T-helper 1 cell treated with Interleukin-12 subunit alpha and Interleukin-12 subunit beta and Interleukin-4 antibody, amounts not matched to agents 30 μg/mL and 1 μg/mL, for 36 hours (primary cell): Measurements from ENCODE around the gene SIRT7.
A peak's percentile ranks its signal among the peaks of the same experiment; 100 is the strongest.
"Not testable (repeated sequence)": the region's sequence is repeated elsewhere in the genome, so short reads cannot be mapped to it uniquely, and the experiment has no call there.

ENCODE experiments used
- H3K27ac Mint-ChIP-seq: one replicate; pipeline ENCODE4 v1.8.0; 2021; ENCODE audit warnings: mild to moderate bottlenecking, mixed read lengths
- H3K27me3 Mint-ChIP-seq: one replicate; pipeline ENCODE4 v1.8.0; 2021; ENCODE audit warnings: low read depth, mixed read lengths
- H3K36me3 Mint-ChIP-seq: one replicate; pipeline ENCODE4 v1.8.0; 2021; ENCODE audit warnings: low read depth, mixed read lengths
- H3K4me1 Mint-ChIP-seq: one replicate; pipeline ENCODE4 v1.8.0; 2021; ENCODE audit warnings: low read depth, mixed read lengths
- H3K4me3 Mint-ChIP-seq: one replicate; pipeline ENCODE4 v1.8.0; 2021; ENCODE audit warnings: mild to moderate bottlenecking, moderate library complexity, mixed read lengths
- H3K9me3 Mint-ChIP-seq: one replicate; pipeline ENCODE4 v1.8.0; 2021; ENCODE audit warnings: mixed read lengths

The SIRT7 gene

DNA sequence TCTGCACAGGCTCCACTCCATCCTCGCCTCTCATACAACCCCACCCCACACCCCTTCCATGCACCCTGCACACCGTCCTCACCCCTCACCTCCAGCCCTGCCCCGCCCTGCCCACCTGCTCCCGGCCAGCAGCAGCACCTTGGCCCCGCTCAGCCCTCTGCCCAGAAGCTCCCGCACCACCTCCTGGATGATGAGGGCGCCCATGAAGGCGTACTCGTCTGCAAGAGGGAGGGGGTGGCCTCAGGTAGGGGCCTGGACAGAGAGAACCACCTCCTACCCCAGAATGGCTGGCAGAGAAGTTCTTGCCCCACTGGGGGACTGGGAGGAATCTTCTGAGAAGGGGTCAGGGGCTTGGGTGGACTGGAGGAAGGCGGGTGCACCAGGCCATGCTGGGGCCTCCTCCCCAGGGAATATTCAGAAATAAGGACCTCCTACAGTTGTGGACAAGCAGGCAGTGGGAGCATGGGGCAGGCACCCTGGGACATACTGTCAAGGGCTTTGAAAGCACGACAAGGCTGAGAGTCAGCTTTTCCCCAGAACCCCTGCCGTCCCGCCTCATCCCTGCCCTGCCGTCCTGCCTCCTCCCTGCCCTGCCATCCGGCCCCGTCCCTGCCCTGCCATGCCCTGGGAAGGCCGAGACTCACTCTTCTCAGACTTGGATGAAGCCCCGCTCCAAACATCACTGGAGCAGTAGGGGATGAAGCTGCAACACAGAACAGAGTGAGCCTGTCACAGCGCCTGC is 39.9 kb upstream of the SIRT7 start:
- H3K27ac Mint-ChIP-seq = no peak overlapping the region
- peaks cover 29% of the 10 kb centered on the region for H3K27me3 Mint-ChIP-seq
- H3K4me3 Mint-ChIP-seq = peak overlapping the region; percentile 22
- H3K9me3 Mint-ChIP-seq = no peaks in the 10 kb centered on the region
- H3K4me1 Mint-ChIP-seq = no peaks in the 10 kb centered on the region
- H3K36me3 Mint-ChIP-seq = no peaks in the 10 kb centered on the region

- H3K4me1 Mint-ChIP-seq = no peaks in the 10 kb centered on the region
- no peaks in the 10 kb centered on the region for H3K36me3 Mint-ChIP-seq
- H3K27me3 Mint-ChIP-seq = peaks cover 21% of the 10 kb centered on the region
- no peak overlapping the region for H3K27ac Mint-ChIP-seq
- H3K9me3 Mint-ChIP-seq = no peaks in the 10 kb centered on the region
- H3K4me3 Mint-ChIP-seq = no peak overlapping the region
Observed at GRCh38 chr17:81956607-81957589, 38.9 kb upstream of the SIRT7 start.

GRCh38 chr17:81955756-81956544 is 38.0 kb upstream of the SIRT7 start:
- peaks cover 24% of the 10 kb centered on the region for H3K27me3 Mint-ChIP-seq
- H3K9me3 Mint-ChIP-seq = no peaks in the 10 kb centered on the region
- no peak overlapping the region for H3K27ac Mint-ChIP-seq
- H3K36me3 Mint-ChIP-seq = no peaks in the 10 kb centered on the region
- H3K4me3 Mint-ChIP-seq = no peak overlapping the region
- H3K4me1 Mint-ChIP-seq = no peaks in the 10 kb centered on the region

GRCh38 chr17:81955058-81955681 is 37.2 kb upstream of the SIRT7 start:
- Mint-ChIP-seq H3K27ac (no peak overlapping the region), H3K9me3 (no peaks in the 10 kb centered on the region), H3K27me3 (peaks cover 28% of the 10 kb centered on the region), H3K4me3 (no peak overlapping the region), H3K36me3 (no peaks in the 10 kb centered on the region), H3K4me1 (no peaks in the 10 kb centered on the region)

DNA sequence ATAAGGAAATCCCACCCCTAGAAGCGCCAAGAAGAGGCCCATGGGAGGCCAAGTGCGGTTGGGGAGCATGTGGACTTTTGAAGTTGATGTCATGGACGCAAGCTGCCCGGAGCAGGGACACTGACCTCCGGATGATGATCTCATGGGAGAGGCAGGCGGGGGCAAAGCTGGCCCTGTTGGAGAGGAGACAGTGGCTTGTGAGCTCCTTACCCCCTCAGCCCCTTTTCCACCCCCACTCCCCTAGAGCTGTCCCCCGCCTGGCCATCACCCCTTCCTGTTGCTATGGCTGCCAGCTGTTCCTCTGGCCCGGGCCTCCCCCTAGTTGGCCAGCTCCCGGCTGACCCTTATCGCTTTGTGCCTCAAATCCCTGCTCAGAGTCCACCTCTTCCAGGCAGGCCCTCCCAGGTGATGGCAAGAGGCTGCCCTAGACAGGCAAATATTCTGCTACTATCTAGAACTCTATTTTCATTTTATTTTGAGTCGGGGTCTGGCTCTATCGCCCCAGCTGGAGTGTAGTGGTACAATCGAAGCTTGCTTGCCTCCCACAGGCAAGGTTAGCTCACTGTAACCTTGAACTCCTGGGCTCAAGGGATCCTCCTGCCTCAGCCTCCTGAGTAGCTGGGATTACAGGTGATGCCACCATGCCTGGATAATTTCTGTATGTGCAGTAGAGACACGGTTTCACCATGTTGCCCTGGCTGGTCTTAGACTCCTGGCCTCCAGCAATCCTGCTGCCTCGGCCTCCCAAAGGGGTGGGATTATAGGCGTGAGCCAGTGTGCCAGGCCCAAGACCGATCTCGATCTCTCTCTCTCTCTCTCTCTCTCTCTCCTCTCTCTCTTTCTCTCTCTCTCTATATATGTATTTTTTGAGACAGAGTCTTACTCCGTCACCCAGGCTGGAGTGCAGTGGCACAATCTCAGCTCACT is 36.4 kb upstream of the SIRT7 start:
- H3K4me3 Mint-ChIP-seq = no peak overlapping the region
- no peaks in the 10 kb centered on the region for H3K4me1 Mint-ChIP-seq
- H3K27me3 Mint-ChIP-seq = peaks cover 28% of the 10 kb centered on the region
- H3K36me3 Mint-ChIP-seq = no peaks in the 10 kb centered on the region
- H3K9me3 Mint-ChIP-seq = no peaks in the 10 kb centered on the region
- no peak overlapping the region for H3K27ac Mint-ChIP-seq

DNA sequence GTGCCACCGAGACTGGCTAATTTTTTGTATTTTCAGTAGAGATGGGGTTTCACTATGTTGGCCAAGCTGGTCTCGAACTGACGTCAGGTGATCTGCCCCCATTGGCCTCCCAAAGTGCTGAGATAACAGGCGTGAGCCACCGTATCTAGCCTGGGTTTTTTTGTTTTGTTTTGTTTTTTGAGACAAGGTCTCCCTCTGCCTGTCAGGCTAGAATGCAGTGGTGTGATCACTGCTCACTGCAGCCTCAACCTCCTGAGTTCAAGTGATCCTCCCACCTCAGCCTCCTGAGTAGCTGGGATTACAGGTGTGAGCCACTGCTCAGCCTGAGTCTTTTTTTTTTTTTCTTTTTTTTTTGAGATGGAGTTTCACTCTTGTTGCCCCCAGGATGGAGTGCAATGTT is 35.5 kb upstream of the SIRT7 start:
- H3K4me3 Mint-ChIP-seq, H3K4me1 Mint-ChIP-seq, H3K36me3 Mint-ChIP-seq, H3K27ac Mint-ChIP-seq, H3K9me3 Mint-ChIP-seq: not testable (repeated sequence)
- peaks cover 20% of the 10 kb centered on the region for H3K27me3 Mint-ChIP-seq

GRCh38 chr17:81952792-81953228 is 34.8 kb upstream of the SIRT7 start:
- Mint-ChIP-seq H3K36me3 (no peaks in the 10 kb centered on the region), H3K9me3 (no peaks in the 10 kb centered on the region), H3K27me3 (peaks cover 14% of the 10 kb centered on the region), H3K27ac (no peak overlapping the region), H3K4me3 (no peak overlapping the region), H3K4me1 (no peaks in the 10 kb centered on the region)

DNA sequence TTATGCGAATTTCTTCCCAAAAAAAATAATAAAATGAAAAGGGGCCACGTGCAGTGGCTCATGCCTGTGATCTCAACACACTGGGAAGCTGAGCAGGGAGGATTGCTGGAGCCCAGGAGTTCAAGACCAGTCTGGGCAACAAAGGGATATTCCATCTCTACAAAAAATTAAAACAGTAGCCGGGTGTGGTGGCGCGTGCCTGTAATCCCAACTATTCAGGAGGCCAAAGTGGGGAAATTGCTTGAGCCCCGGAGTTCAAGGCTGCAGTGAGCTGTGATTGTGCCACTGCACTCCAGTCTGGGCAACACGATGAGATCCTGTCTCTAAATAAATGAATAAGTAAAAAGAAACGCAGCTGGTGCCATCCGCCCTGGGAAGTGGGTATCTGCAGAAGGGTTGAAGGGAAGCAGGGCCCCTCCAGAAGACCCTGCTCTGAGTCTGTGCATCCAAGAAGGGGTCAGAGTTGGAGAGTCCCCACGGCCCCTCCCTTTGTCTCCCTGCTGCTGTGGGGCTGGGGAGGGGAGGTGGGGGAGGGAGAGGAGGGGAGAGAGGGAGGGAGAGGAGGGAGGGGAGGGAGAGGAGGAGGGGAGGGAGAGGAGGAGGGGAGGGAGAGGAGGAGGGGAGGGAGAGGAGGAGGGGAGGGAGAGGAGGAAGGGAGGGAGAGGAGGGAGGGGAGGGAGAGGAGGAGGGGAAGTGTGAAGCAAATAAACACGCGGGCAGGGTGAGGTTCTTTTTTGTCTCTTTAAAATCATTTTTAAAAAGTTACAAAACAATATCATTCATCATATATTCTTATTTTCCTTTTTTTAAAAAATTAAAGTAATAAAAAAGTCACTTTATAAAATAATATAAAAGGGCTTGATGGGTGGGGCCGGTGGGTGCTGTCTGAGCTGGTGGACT is 34.1 kb upstream of the SIRT7 start:
- H3K27me3 Mint-ChIP-seq = peaks cover 7% of the 10 kb centered on the region
- no peaks in the 10 kb centered on the region for H3K9me3 Mint-ChIP-seq
- H3K4me1 Mint-ChIP-seq = no peaks in the 10 kb centered on the region
- no peak overlapping the region for H3K4me3 Mint-ChIP-seq
- H3K27ac Mint-ChIP-seq = no peak overlapping the region
- H3K36me3 Mint-ChIP-seq = no peaks in the 10 kb centered on the region

- Mint-ChIP-seq H3K27me3 (peaks cover 7% of the 10 kb centered on the region), H3K4me1 (no peaks in the 10 kb centered on the region), H3K36me3 (no peaks in the 10 kb centered on the region), H3K27ac (no peak overlapping the region), H3K4me3 (no peak overlapping the region), H3K9me3 (no peaks in the 10 kb centered on the region)
Observed at GRCh38 chr17:81950501-81950900, 32.5 kb upstream of the SIRT7 start.

GRCh38 chr17:81948635-81949378 is 30.8 kb upstream of the SIRT7 start:
- no peak overlapping the region for H3K27ac Mint-ChIP-seq
- H3K9me3 Mint-ChIP-seq = no peaks in the 10 kb centered on the region
- peaks cover 7% of the 10 kb centered on the region for H3K27me3 Mint-ChIP-seq
- no peaks in the 10 kb centered on the region for H3K36me3 Mint-ChIP-seq
- H3K4me3 Mint-ChIP-seq = no peak overlapping the region
- H3K4me1 Mint-ChIP-seq = no peaks in the 10 kb centered on the region

DNA sequence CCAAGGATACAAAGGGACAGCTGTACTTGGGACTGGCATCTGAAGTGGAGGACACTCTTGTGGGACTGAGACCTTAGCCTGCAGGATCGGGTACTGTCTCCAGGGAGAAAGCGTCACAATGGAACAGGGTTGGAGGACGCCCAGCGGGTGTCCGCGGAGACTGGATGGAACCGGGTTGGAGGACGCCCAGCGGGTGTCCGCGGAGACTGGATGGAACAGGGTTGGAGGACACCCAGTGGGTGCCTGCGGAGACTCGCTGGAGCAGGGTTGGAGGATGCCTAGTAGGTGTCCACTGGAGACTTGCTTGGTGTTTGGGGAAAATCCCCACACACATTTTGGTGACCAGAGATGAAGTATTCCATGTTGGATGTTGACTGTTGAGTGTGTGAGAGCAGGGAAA is 29.2 kb upstream of the SIRT7 start, which contains the start of gene MYADML2:
Gene MYADML2 (minus strand): TSS at position 45 of the 400 bp plus-strand sequence. CDS start 5,492 bp downstream, outside the sequence.
- no peak within 1 kb of the TSS for H3K4me3 Mint-ChIP-seq
- no peaks in the 10 kb centered on the region for H3K9me3 Mint-ChIP-seq
- H3K27me3 Mint-ChIP-seq = peaks cover 7% of the 10 kb centered on the region
- no peak within 1 kb of the TSS for H3K27ac Mint-ChIP-seq
- no peaks in the 10 kb centered on the region for H3K36me3 Mint-ChIP-seq
- no peaks in the 10 kb centered on the region for H3K4me1 Mint-ChIP-seq

GRCh38 chr17:81944858-81945257 is 26.9 kb upstream of the SIRT7 start:
- Mint-ChIP-seq H3K4me3 (no peak overlapping the region), H3K27ac (no peak overlapping the region), H3K9me3 (no peaks in the 10 kb centered on the region), H3K4me1 (no peaks in the 10 kb centered on the region), H3K36me3 (no peaks in the 10 kb centered on the region), H3K27me3 (no peaks in the 10 kb centered on the region)
